ENCODE measurements around the gene FARP1.

- TF ChIP-seq, protein P1, sequence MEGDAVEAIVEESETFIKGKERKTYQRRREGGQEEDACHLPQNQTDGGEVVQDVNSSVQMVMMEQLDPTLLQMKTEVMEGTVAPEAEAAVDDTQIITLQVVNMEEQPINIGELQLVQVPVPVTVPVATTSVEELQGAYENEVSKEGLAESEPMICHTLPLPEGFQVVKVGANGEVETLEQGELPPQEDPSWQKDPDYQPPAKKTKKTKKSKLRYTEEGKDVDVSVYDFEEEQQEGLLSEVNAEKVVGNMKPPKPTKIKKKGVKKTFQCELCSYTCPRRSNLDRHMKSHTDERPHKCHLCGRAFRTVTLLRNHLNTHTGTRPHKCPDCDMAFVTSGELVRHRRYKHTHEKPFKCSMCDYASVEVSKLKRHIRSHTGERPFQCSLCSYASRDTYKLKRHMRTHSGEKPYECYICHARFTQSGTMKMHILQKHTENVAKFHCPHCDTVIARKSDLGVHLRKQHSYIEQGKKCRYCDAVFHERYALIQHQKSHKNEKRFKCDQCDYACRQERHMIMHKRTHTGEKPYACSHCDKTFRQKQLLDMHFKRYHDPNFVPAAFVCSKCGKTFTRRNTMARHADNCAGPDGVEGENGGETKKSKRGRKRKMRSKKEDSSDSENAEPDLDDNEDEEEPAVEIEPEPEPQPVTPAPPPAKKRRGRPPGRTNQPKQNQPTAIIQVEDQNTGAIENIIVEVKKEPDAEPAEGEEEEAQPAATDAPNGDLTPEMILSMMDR (IDR thresholded peaks at IDR 0.05): no peak
- TF ChIP-seq POLR2AphosphoS5 (IDR thresholded peaks at IDR 0.05; ENCODE audit: insufficient read depth in 1 of 2, low read depth in 1 of 2): no peak
Observed at GRCh38 chr13:98222816-98223215, 79.9 kb downstream of the FARP1 start.
